NCI-H524 treated with DMSO at 0.1 percent for 48 hours (cell line): ENCODE measurements around the gene RNF213.
"Not testable (repeated sequence)": the region's sequence is repeated elsewhere in the genome, so short reads cannot be mapped to it uniquely, and the experiment has no call there.

Source experiments
- DNase-seq: peaks from one replicate; lab custom pipeline; 2025; lab: John Stamatoyannopoulos, UW

Gene RNF213

GRCh38 chr17:80270836-80271235 is 10.2 kb downstream of the RNF213 start:
- DNase-seq, result no peak

- peak; percentile 99 for DNase-seq
Measured at GRCh38 chr17:80272366-80272765, 11.7 kb downstream of the RNF213 start.

GRCh38 chr17:80274331-80274730 is 13.7 kb downstream of the RNF213 start:
- DNase-seq, result no peak

GRCh38 chr17:80274871-80275449 is 14.3 kb downstream of the RNF213 start:
- no peak for DNase-seq

- DNase-seq, result not testable (repeated sequence)
Measured at GRCh38 chr17:80275857-80276256, 15.2 kb downstream of the RNF213 start.

GRCh38 chr17:80277751-80278671 is 17.4 kb downstream of the RNF213 start:
- no peak for DNase-seq

- DNase-seq, result no peak
Measured at GRCh38 chr17:80279895-80280294, 19.2 kb downstream of the RNF213 start.

- no peak for DNase-seq
Measured at GRCh38 chr17:80281516-80281915, 20.9 kb downstream of the RNF213 start.

- DNase-seq, result no peak
Measured at GRCh38 chr17:80283116-80283852, 22.6 kb downstream of the RNF213 start.

GRCh38 chr17:80284631-80285030 is 24.0 kb downstream of the RNF213 start:
- no peak for DNase-seq

- DNase-seq, result no peak
Measured at GRCh38 chr17:80285237-80285920, 24.7 kb downstream of the RNF213 start.

- DNase-seq, result no peak
Measured at GRCh38 chr17:80286638-80286960, 25.9 kb downstream of the RNF213 start.

GRCh38 chr17:80287038-80287437 is 26.4 kb downstream of the RNF213 start:
- DNase-seq, result no peak

GRCh38 chr17:80287806-80288567 is 27.3 kb downstream of the RNF213 start:
- DNase-seq, result no peak

GRCh38 chr17:80289616-80290015 is 29.0 kb downstream of the RNF213 start:
- no peak for DNase-seq

- DNase-seq, result no peak
Measured at GRCh38 chr17:80290156-80290555, 29.5 kb downstream of the RNF213 start.

GRCh38 chr17:80291260-80291659 is 30.6 kb downstream of the RNF213 start:
- DNase-seq, result no peak

- DNase-seq, result no peak
Measured at GRCh38 chr17:80291691-80292487, 31.2 kb downstream of the RNF213 start.

- no peak for DNase-seq
Measured at GRCh38 chr17:80292521-80292971, 31.9 kb downstream of the RNF213 start.

- no peak for DNase-seq
Measured at GRCh38 chr17:80294210-80294609, 33.6 kb downstream of the RNF213 start.

GRCh38 chr17:80294653-80295052 is 34.0 kb downstream of the RNF213 start:
- no peak for DNase-seq
